ENCODE data around the gene TMEM164. TPM values are rescaled to one million over a fixed set of nuclear protein-coding genes. Genes with fewer than 3 reads are reported as not detected.

Gene TMEM164
- total and polyA plus RNA-seq, 2 of the 4 experiments (the other 2 are of a cell fraction), result 6.3 to 7.1 TPM

DNA sequence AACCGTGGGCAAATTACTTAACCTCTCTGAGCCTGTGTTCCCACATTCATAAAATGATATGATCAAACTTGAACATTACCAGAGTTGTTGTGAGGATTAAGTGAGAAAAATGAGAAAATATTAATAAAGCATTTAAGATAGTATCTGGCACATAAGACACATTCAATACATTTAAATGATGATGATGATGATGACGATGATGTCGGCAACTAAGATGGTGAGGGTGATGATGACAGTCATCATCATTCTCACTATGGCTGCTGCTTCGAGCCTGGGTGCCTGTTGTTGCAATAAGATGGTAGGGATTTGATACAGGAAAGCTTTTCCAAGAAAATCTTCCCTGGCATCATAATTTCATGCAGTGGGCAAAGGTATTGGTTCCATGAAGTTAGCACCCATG, 11.1 kb downstream of the TMEM164 start:
- Histone ChIP-seq H3K14ac (replicated peaks; ENCODE audit: low read depth, low read length) (no peak overlapping the region), H3K23ac (ENCODE audit: low read depth, low read length) (no peak overlapping the region), H4K20me1 (ENCODE audit: insufficient read depth, low read length) (peaks cover 6% of the 10 kb centered on the region; the same call in 1 of the 2 replicates), H3K4me1 (ENCODE audit: control insufficient read depth, insufficient read depth, low read length) (no peaks in the 10 kb centered on the region), H3K4ac (ENCODE audit: low read depth, low read length) (no peak overlapping the region), H2AK5ac (ENCODE audit: low read depth, low read length) (no peak overlapping the region), H3K18ac (ENCODE audit: low read depth, low read length) (no peak overlapping the region), H2BK120ac (ENCODE audit: low read depth, low read length) (no peak overlapping the region), H3K27me3 (ENCODE audit: control insufficient read depth, insufficient read depth, low read length) (peaks cover 6% of the 10 kb centered on the region), H3K36me3 (ENCODE audit: control insufficient read depth, insufficient read depth, low read length) (0 out of 2 replicates have a peak, but pooled peaks cover 2% of the 10 kb centered on the region), H2AK9ac (replicated peaks; ENCODE audit: low read depth, low read length, poor library complexity) (no peak overlapping the region), H3K9ac (ENCODE audit: low read depth, low read length) (no peak overlapping the region), H3K79me1 (ENCODE audit: low read depth in 1 of 2, low read length in 2 of 2) (no peaks in the 10 kb centered on the region), H2AFZ (replicated peaks; ENCODE audit: low read length, poor library complexity) (no peak overlapping the region), H2BK5ac (ENCODE audit: low read depth, low read length, poor library complexity, severe bottlenecking) (no peak overlapping the region), H3K9me1 (ENCODE audit: insufficient read depth, low read length) (0 out of 2 replicates have a peak, but pooled peaks cover 3% of the 10 kb centered on the region), H3K56ac (ENCODE audit: extremely low read depth, insufficient read depth, low read length) (no peak overlapping the region), H4K91ac (ENCODE audit: insufficient read depth, low read depth, low read length) (no peak overlapping the region), H2BK20ac (ENCODE audit: low read depth, low read length) (no peak overlapping the region), H3K4me3 (ENCODE audit: insufficient read depth, low read depth, low read length) (no peak overlapping the region), H4K8ac (ENCODE audit: low read depth in 2 of 2, low read length in 2 of 2) (no peak overlapping the region), H2BK15ac (ENCODE audit: low read depth, low read length) (no peak overlapping the region), H4K5ac (ENCODE audit: low read depth, low read length) (no peak overlapping the region), H3K9me3 (ENCODE audit: control insufficient read depth, insufficient read depth, low read length) (no peaks in the 10 kb centered on the region), H3K27ac (ENCODE audit: insufficient read depth, low read length) (no peak overlapping the region), H3K4me2 (ENCODE audit: low read depth, low read length) (no peak overlapping the region)
- TF ChIP-seq CEBPB (IDR thresholded peaks at IDR 0.05; ENCODE audit: low read depth, low read length), result no peak
- WGBS, 2 experiments (ENCODE audit: extremely low coverage in 2 of 2, insufficient read length in 1 of 2), result no CpG with 5 or more reads among the region's 4 CpGs
- in situ Hi-C loops (cut with MboI; ENCODE audit: low sequenced_read_pairs), result no loop called here
- intact Hi-C loops (cut with micrococcal nuclease), result no loop called here
- ATAC-seq (ENCODE audit: low read depth) (no peak), DNase-seq (no peak)
- no TSS peak for BruUV-seq (replicated peaks)
- POLR2A ChIA-PET (ENCODE audit: unreplicated experiment), result no interaction called here
- CTCF ChIA-PET, result interaction anchor here (1.0 kb wide), 1 partner anchor 12 kb away, joined by 3 read pairs; no protein-coding TSS in a partner anchor
- dilution Hi-C loops (cut with HindIII; ENCODE audit: low sequenced_read_pairs, unreplicated experiment), result no loop called here

Measured in IMR-90 (cell line).